ENCODE measurements around the gene TRIM74. TPM values are rescaled to one million over a fixed set of nuclear protein-coding genes. Genes with fewer than 3 reads are reported as not detected.
A peak's percentile ranks its signal among the peaks of the same experiment; 100 is the strongest.
"Not testable (repeated sequence)": the region's sequence is repeated elsewhere in the genome, so short reads cannot be mapped to it uniquely, and the experiment has no call there.

The TRIM74 gene
- total RNA-seq, 1 donor from 2014 or later = 0.36 TPM

DNA sequence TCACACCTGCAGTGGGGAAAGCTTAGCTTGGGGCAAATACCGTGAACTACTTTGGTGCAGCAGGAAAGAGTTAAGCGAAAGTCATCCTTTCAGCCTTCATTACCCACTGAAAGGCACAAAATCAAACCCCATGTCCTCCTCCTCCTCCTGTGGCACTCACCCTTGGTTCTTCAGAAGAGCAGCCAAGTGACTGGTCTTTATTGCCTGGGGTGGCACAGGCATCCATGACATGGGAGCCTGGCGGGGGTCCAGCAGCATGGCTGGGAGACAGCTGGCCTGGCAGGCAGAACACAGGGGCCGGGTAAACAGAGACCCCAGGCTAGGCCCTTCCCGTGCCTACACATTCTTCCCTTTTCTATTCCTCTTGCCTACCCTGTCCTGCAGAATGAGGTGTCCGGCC is 19.6 kb downstream of the TRIM74 start:
- not testable (repeated sequence) for H3K9ac ChIP-seq; H3F3A ChIP-seq (ENCODE audit: low read depth); H3K36me3 ChIP-seq; H3K4me1 Mint-ChIP-seq; H2AFZ ChIP-seq (replicated peaks); H3K79me2 ChIP-seq (ENCODE audit: low read depth); H3K9me3 Mint-ChIP-seq; H3K4me3 ChIP-seq; H3K36me3 Mint-ChIP-seq; H3K27me3 Mint-ChIP-seq (ENCODE audit: insufficient read depth, low read depth); H3K9me3 ChIP-seq (ENCODE audit: low read depth); H3K4me3 Mint-ChIP-seq; H3K4me1 ChIP-seq; H3K27me3 ChIP-seq; H3K27ac Mint-ChIP-seq; H3K27ac ChIP-seq; H4K20me1 ChIP-seq (ENCODE audit: low read depth); H3K4me2 ChIP-seq; DNase-seq (ENCODE audit: low spot score)

GRCh38 chr7:72949276-72949675 is 20.0 kb downstream of the TRIM74 start:
- H3K27ac ChIP-seq; H3K9ac ChIP-seq; H3K4me1 ChIP-seq; H3K79me2 ChIP-seq (ENCODE audit: low read depth); H3K4me3 ChIP-seq; H3K9me3 ChIP-seq (ENCODE audit: low read depth); H2AFZ ChIP-seq (replicated peaks); H3K4me2 ChIP-seq; H3K9me3 Mint-ChIP-seq; H4K20me1 ChIP-seq (ENCODE audit: low read depth); H3K27me3 ChIP-seq; H3K36me3 Mint-ChIP-seq; H3K4me1 Mint-ChIP-seq; H3K4me3 Mint-ChIP-seq; H3F3A ChIP-seq (ENCODE audit: low read depth); H3K36me3 ChIP-seq; H3K27me3 Mint-ChIP-seq (ENCODE audit: insufficient read depth, low read depth); DNase-seq (ENCODE audit: low spot score); H3K27ac Mint-ChIP-seq: not testable (repeated sequence)

- H3K27me3 ChIP-seq; DNase-seq (ENCODE audit: low spot score); H3K9me3 Mint-ChIP-seq; H4K20me1 ChIP-seq (ENCODE audit: low read depth); H3K27ac Mint-ChIP-seq; H3K9ac ChIP-seq; H3K27ac ChIP-seq; H3K27me3 Mint-ChIP-seq (ENCODE audit: insufficient read depth, low read depth); H3K36me3 ChIP-seq; H3F3A ChIP-seq (ENCODE audit: low read depth); H3K4me2 ChIP-seq; H3K36me3 Mint-ChIP-seq; H3K4me1 ChIP-seq; H3K4me3 Mint-ChIP-seq; H3K4me3 ChIP-seq; H3K4me1 Mint-ChIP-seq; H2AFZ ChIP-seq (replicated peaks); H3K79me2 ChIP-seq (ENCODE audit: low read depth); H3K9me3 ChIP-seq (ENCODE audit: low read depth): not testable (repeated sequence)
Observed at GRCh38 chr7:72948714-72949113, 20.6 kb downstream of the TRIM74 start.

DNA sequence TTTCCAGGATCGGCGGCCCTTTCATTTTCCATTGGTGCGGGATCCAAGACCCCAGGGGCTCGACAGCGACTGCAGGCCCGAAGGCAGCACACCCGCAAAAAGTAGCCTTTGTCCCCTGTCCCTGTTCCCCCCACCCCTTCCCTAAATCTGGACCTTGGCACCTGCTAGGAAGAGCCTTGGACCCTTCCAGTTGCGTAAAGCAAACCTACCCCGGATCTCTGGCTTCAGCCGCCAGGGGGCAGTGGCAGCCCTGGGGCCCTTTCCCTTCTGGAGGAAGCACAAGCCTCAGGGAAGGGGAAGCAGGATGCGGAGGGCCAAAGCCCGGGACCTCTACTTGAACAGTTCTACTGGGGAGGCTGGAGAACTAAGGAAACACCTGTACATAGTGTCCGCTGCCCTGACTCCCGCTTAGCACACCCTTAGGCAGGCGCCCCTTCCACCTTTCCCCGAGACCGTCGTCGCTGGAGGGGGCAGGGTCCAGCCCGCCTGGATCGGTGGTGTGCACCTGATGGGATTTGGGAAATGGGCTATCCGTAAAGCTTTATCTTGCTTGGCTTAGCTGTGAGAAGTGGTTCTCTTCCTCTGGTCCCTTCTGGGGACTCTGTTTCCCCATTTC is 23.0 kb downstream of the TRIM74 start:
- H3K4me3 ChIP-seq = not testable (repeated sequence)
- DNase-seq (ENCODE audit: low spot score) = peak; percentile 1

GRCh38 chr7:72945597-72945996 is 23.7 kb downstream of the TRIM74 start:
- H3K4me1 ChIP-seq; H3K79me2 ChIP-seq (ENCODE audit: low read depth); H3K9me3 Mint-ChIP-seq; H3K9ac ChIP-seq; H3K27me3 ChIP-seq; H3K27ac ChIP-seq; H3K27me3 Mint-ChIP-seq (ENCODE audit: insufficient read depth, low read depth); H3K36me3 ChIP-seq; DNase-seq (ENCODE audit: low spot score); H3K27ac Mint-ChIP-seq; H2AFZ ChIP-seq (replicated peaks); H3K36me3 Mint-ChIP-seq; H3K4me3 ChIP-seq; H3F3A ChIP-seq (ENCODE audit: low read depth); H3K9me3 ChIP-seq (ENCODE audit: low read depth); H3K4me3 Mint-ChIP-seq; H3K4me2 ChIP-seq; H3K4me1 Mint-ChIP-seq; H4K20me1 ChIP-seq (ENCODE audit: low read depth): not testable (repeated sequence)

More for the DNA sequence above, 23.0 kb downstream of the TRIM74 start:
- not testable (repeated sequence) for H2AFZ ChIP-seq (replicated peaks); H3K9me3 ChIP-seq (ENCODE audit: low read depth); H3K79me2 ChIP-seq (ENCODE audit: low read depth); H3K4me3 Mint-ChIP-seq; H3K36me3 Mint-ChIP-seq; H3K27me3 ChIP-seq; H3K27me3 Mint-ChIP-seq (ENCODE audit: insufficient read depth, low read depth); H3F3A ChIP-seq (ENCODE audit: low read depth); H4K20me1 ChIP-seq (ENCODE audit: low read depth); H3K36me3 ChIP-seq; H3K4me1 ChIP-seq; H3K4me2 ChIP-seq; H3K9ac ChIP-seq; H3K9me3 Mint-ChIP-seq; H3K27ac Mint-ChIP-seq; H3K4me1 Mint-ChIP-seq; H3K27ac ChIP-seq
- TF ChIP-seq CTCF (IDR thresholded peaks at IDR 0.05) = peak; percentile 51

GRCh38 chr7:72944937-72945336 is 24.3 kb downstream of the TRIM74 start:
- not testable (repeated sequence) for H3K27ac Mint-ChIP-seq; DNase-seq (ENCODE audit: low spot score); H3K27me3 ChIP-seq; H3F3A ChIP-seq (ENCODE audit: low read depth); H3K9me3 Mint-ChIP-seq; H3K9ac ChIP-seq; H3K27me3 Mint-ChIP-seq (ENCODE audit: insufficient read depth, low read depth); H3K36me3 ChIP-seq; H2AFZ ChIP-seq (replicated peaks); H3K27ac ChIP-seq; H3K4me1 ChIP-seq; H3K9me3 ChIP-seq (ENCODE audit: low read depth); H4K20me1 ChIP-seq (ENCODE audit: low read depth); H3K4me1 Mint-ChIP-seq; H3K36me3 Mint-ChIP-seq; H3K4me3 Mint-ChIP-seq; H3K4me3 ChIP-seq; H3K4me2 ChIP-seq; H3K79me2 ChIP-seq (ENCODE audit: low read depth)

GRCh38 chr7:72942956-72943355 is 26.3 kb downstream of the TRIM74 start:
- H3K4me3 ChIP-seq; H3K36me3 ChIP-seq; H3K4me1 Mint-ChIP-seq; H3F3A ChIP-seq (ENCODE audit: low read depth); H4K20me1 ChIP-seq (ENCODE audit: low read depth); H3K9me3 ChIP-seq (ENCODE audit: low read depth); H3K4me3 Mint-ChIP-seq; H3K27me3 Mint-ChIP-seq (ENCODE audit: insufficient read depth, low read depth); DNase-seq (ENCODE audit: low spot score); H3K9me3 Mint-ChIP-seq; H3K4me1 ChIP-seq; H3K4me2 ChIP-seq; H3K27ac ChIP-seq; H3K27ac Mint-ChIP-seq; H3K27me3 ChIP-seq; H2AFZ ChIP-seq (replicated peaks); H3K79me2 ChIP-seq (ENCODE audit: low read depth); H3K9ac ChIP-seq: not testable (repeated sequence)
- peaks cover 10% of the 10 kb centered on the region for H3K36me3 Mint-ChIP-seq

Measured in neural progenitor cell (in vitro differentiated cells).